ENCODE data around the gene PDZD2.

DNA sequence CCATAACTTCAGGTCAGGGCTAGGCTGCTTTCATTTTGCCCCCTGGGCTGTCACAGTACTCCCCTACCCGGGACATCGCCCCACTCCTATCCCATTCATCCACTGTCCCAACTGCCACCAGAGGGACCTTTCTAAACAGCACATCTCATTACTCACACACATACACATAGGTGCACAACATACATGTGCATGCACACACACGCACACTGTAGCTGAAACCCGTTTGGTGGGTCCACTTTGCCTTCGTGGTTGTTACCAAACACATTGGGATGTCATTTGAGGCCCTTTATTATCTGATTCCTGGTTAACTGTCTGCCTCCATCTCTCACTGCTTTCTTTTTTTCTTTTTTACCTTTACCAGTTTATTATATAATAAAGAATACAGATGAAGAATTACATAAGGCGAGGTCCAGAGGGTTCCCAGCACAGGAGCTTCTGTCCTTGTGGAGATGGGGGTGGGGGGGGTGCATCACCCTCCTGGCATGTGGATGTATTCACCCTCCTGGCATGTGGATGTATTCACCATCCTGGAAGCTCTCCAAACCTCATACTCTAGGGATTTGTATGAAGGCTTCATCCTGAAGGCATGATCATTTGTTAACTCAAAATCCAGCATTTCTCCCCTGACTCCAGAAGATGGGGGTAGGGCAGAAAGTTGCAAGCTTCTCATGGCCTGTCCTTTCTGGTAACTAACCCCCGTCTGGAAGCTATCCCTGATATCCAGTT is 349.2 kb downstream of the PDZD2 start:
- TF ChIP-seq, protein P1, sequence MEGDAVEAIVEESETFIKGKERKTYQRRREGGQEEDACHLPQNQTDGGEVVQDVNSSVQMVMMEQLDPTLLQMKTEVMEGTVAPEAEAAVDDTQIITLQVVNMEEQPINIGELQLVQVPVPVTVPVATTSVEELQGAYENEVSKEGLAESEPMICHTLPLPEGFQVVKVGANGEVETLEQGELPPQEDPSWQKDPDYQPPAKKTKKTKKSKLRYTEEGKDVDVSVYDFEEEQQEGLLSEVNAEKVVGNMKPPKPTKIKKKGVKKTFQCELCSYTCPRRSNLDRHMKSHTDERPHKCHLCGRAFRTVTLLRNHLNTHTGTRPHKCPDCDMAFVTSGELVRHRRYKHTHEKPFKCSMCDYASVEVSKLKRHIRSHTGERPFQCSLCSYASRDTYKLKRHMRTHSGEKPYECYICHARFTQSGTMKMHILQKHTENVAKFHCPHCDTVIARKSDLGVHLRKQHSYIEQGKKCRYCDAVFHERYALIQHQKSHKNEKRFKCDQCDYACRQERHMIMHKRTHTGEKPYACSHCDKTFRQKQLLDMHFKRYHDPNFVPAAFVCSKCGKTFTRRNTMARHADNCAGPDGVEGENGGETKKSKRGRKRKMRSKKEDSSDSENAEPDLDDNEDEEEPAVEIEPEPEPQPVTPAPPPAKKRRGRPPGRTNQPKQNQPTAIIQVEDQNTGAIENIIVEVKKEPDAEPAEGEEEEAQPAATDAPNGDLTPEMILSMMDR (IDR thresholded peaks at IDR 0.05), result no peak
- no peak for TF ChIP-seq ZFX (IDR thresholded peaks at IDR 0.05; ENCODE audit: borderline replicate concordance)

All from 22Rv1 (cell line).